PC-9 (cell line): ENCODE measurements around the gene STAMBPL1. TPM values are rescaled to one million over a fixed set of nuclear protein-coding genes. Genes with fewer than 3 reads are reported as not detected.

Experiments used
- BruUV-seq: library from RNA; stranded (reverse); fragments of 400-500 nt; replicated peaks from 2 replicates; lab custom pipeline; 2021; lab: Mats Ljungman, UMichigan
- CTCF ChIA-PET: fragments of 300-600 bp; sonication (Branson Sonifier 250); formaldehyde crosslinking; loops from one replicate; lab custom pipeline; 2022; ENCODE audit warnings: antibody characterized with exemption; lab: Charles Lee
- POLR2A ChIA-PET: fragments of 300-600 bp; sonication (Branson Sonifier 250); formaldehyde crosslinking; loops from one replicate; lab custom pipeline; 2022; ENCODE audit warnings: antibody characterized with exemption; ENCODE audit not compliant: unreplicated experiment; lab: Charles Lee
- DNase-seq, 2 experiments: peaks; one replicate each; pipeline versions ENCODE4 v3.0.0 to v3.0.0-alpha.2; 2015 to 2022; ENCODE audit warnings: mixed read lengths in 1 of 2
- H2AFZ ChIP-seq: fragments of 200-600 bp; sonication (generic); 2 replicates; pipeline ENCODE4 v1.8.1; 2017; ENCODE audit warnings: antibody characterized with exemption
- H3F3A ChIP-seq: fragments of 200-600 bp; sonication (generic); 2 replicates; pipeline ENCODE4 v1.8.1; 2017; ENCODE audit warnings: antibody characterized with exemption, mild to moderate bottlenecking, low read depth; ENCODE audit not compliant: insufficient read depth
- H3K27ac ChIP-seq: fragments of 200-600 bp; sonication (generic); 2 replicates; pipeline ENCODE4 v1.6.1; 2016; ENCODE audit warnings: mixed run types
- H3K27me3 ChIP-seq: fragments of 200-600 bp; sonication (generic); 2 replicates; pipeline ENCODE4 v1.6.1; 2016; ENCODE audit warnings: low read depth, mixed run types; ENCODE audit not compliant: insufficient read depth
- H3K36me3 ChIP-seq: fragments of 200-600 bp; sonication (generic); 2 replicates; pipeline ENCODE4 v1.6.1; 2016; ENCODE audit warnings: low read depth, mixed run types
- H3K4me1 ChIP-seq: fragments of 200-600 bp; sonication (generic); replicated peaks from 2 replicates; pipeline ENCODE4 v1.6.1; 2016; ENCODE audit warnings: mixed run types; ENCODE audit not compliant: insufficient read depth
- H3K4me2 ChIP-seq: fragments of 200-600 bp; sonication (generic); 2 replicates; pipeline ENCODE4 v1.6.1; 2017; ENCODE audit warnings: mixed run types
- H3K4me3 ChIP-seq: fragments of 200-600 bp; sonication (generic); 2 replicates; pipeline ENCODE4 v1.6.1; 2016; ENCODE audit warnings: mixed run types
- H3K79me2 ChIP-seq: fragments of 200-600 bp; sonication (generic); 2 replicates; pipeline ENCODE4 v1.6.1; 2017; ENCODE audit warnings: low read depth, mixed run types
- H3K9me2 ChIP-seq: fragments of 200-600 bp; sonication (generic); 2 replicates; pipeline ENCODE4 v1.8.1; 2017; ENCODE audit warnings: mild to moderate bottlenecking; ENCODE audit not compliant: insufficient read depth
- H3K9me3 ChIP-seq: fragments of 200-600 bp; sonication (generic); 2 replicates; pipeline ENCODE4 v1.8.1; 2016; ENCODE audit warnings: low read depth; ENCODE audit not compliant: insufficient read depth
- H4K20me1 ChIP-seq: fragments of 200-600 bp; sonication (generic); 2 replicates; pipeline ENCODE4 v1.8.1; 2017; ENCODE audit not compliant: insufficient read depth
- CTCF ChIP-seq: fragments of 200-600 bp; sonication (generic); conservative IDR thresholded peaks from 2 replicates; pipeline ENCODE4 v1.6.1; 2017; ENCODE audit warnings: mixed run types, antibody characterized with exemption, mild to moderate bottlenecking, moderate library complexity
- EZH2 ChIP-seq: fragments of 200-600 bp; sonication (generic); IDR thresholded peaks from 2 replicates; pipeline ENCODE4 v1.8.0; 2017; ENCODE audit warnings: antibody characterized with exemption, low read depth
- intact Hi-C: fragments of 100-400 bp; cut with micrococcal nuclease; formaldehyde crosslinking; loops from one replicate; pipeline ENCODE4 v1.10.0; 2022; ENCODE audit not compliant: unreplicated experiment
- total RNA-seq: library from RNA; stranded (reverse); gene quantifications from 2 replicates; pipeline ENCODE4 v1.2.3, GENCODE V29; 2021

STAMBPL1 gene
- total RNA-seq, 1 experiment from 2014 or later = 7.4 TPM

GRCh38 chr10:88968391-88968790 lies 88.3 kb downstream of the STAMBPL1 start:
- TF ChIP-seq EZH2 = no peak
- no peak for TF ChIP-seq CTCF
- no peak overlapping the region for H3K4me2 ChIP-seq
- ChIA-PET CTCF (no interaction called here), POLR2A (no interaction called here)
- no peaks in the 10 kb centered on the region for H3F3A ChIP-seq
- DNase-seq = no peak
- no peaks in the 10 kb centered on the region for H3K36me3 ChIP-seq
- no peaks in the 10 kb centered on the region for H3K9me2 ChIP-seq
- H3K4me1 ChIP-seq = peaks cover 8% of the 10 kb centered on the region; the same call in 1 of the 2 replicates
- BruUV-seq = no TSS peak
- H3K79me2 ChIP-seq = no peaks in the 10 kb centered on the region
- H4K20me1 ChIP-seq = no peaks in the 10 kb centered on the region
- no peak overlapping the region for H3K27ac ChIP-seq
- H3K27me3 ChIP-seq = no peaks in the 10 kb centered on the region
- no peak overlapping the region for H3K4me3 ChIP-seq
- intact Hi-C loops = no loop called here
- H3K9me3 ChIP-seq = no peaks in the 10 kb centered on the region
- H2AFZ ChIP-seq = no peak overlapping the region

DNA sequence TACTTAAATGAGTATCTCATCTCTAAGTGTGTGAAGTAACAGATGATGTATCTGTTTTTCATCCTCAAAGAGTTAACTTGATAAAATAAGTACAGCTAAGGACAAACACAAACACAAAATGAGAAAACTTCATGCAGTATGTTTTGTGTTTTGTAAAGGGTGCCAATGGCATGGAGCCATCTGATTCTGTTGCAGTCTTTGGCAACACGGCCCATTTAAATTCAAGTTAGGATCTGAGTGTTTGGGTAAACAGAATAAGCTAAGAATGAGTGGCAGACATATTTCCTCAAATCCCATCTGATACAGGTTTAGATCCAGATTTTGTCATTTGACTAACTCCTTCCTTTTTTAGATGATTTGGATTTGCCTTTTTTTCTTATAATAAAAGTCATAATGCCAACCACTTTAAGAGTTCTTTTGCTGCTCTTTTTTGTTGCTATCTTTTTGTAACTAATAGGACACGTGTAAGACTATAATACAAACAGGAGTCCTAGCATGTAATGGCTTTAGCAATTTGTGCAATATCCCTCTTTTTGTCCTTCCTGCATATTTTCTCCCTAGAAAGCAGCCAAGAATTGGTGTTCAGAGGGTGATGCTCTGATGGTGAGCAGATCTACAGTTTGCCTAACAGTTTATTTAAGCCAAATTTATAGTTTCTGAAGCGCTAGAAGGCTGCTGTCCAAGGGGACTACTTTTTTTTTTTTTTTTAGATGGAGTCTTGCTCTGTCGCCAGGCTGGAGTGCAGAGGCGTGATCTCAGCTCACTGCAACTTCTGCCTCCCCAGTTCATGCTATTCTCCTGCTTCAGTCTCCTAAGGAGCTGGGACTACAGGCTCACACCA lies 91.4 kb downstream of the STAMBPL1 start:
- Histone ChIP-seq H3K79me2 (no peaks in the 10 kb centered on the region), H3K36me3 (no peaks in the 10 kb centered on the region), H3K4me3 (no peak overlapping the region), H3K9me3 (no peaks in the 10 kb centered on the region), H2AFZ (no peak overlapping the region), H3K27ac (no peak overlapping the region), H3F3A (no peaks in the 10 kb centered on the region), H3K4me1 (peaks cover 4% of the 10 kb centered on the region; the same call in 1 of the 2 replicates), H4K20me1 (no peaks in the 10 kb centered on the region), H3K27me3 (no peaks in the 10 kb centered on the region), H3K4me2 (no peak overlapping the region), H3K9me2 (no peaks in the 10 kb centered on the region)
- intact Hi-C loops = no loop called here
- CTCF ChIA-PET = no interaction called here
- POLR2A ChIA-PET = no interaction called here
- TF ChIP-seq CTCF (no peak), EZH2 (no peak)
- DNase-seq = no peak
- no TSS peak for BruUV-seq

Other genes starting within 250 kb of the STAMBPL1 start
- not detected in 2 replicates for gene LIPF, start 215.8 kb upstream of the STAMBPL1 start, total RNA-seq
- not detected in 2 replicates for gene LIPK, start 174.0 kb upstream of the STAMBPL1 start, total RNA-seq
- gene LIPN, start 120.2 kb upstream of the STAMBPL1 start, total RNA-seq = not detected in 2 replicates
- not detected in 2 replicates for gene LIPM, start 77.5 kb upstream of the STAMBPL1 start, total RNA-seq
- 3.8 and 4.9 TPM in 2 replicates for gene ANKRD22, start 28.4 kb upstream of the STAMBPL1 start, total RNA-seq
- gene ACTA2, start 72.5 kb downstream of the STAMBPL1 start, total RNA-seq = 5.3 and 8.4 TPM in 2 replicates
- 7.6 and 8.5 TPM in 2 replicates for gene FAS, start 110.6 kb downstream of the STAMBPL1 start, total RNA-seq